Measurements from ENCODE around the gene NOXRED1. TPM values are rescaled to one million over a fixed set of nuclear protein-coding genes. Genes with fewer than 3 reads are reported as not detected.
A peak's percentile ranks its signal among the peaks of the same experiment; 100 is the strongest.

The NOXRED1 gene
- total and polyA plus RNA-seq, 10 of the 15 experiments (the other 5 are each of a cell fraction or from before 2014, with no cell fraction given) = 0.06 to 0.62 (median 0.14) TPM

- no TSS peak for BruUV-seq (replicated peaks)
- no peaks in the 10 kb centered on the region for H4K20me1 ChIP-seq (ENCODE audit: control insufficient read depth, insufficient read depth)
- in situ Hi-C loops (cut with MboI) (no loop called here), intact Hi-C loops (cut with micrococcal nuclease; ENCODE audit: unreplicated experiment) (no loop called here)
- ATAC-seq (no peak), DNase-seq (ENCODE audit: low read depth, low spot score) (no peak), FAIRE-seq (no peak)
- H3K9me3 ChIP-seq (replicated peaks; ENCODE audit: control insufficient read depth, insufficient read depth, low read length) = no peaks in the 10 kb centered on the region
- no peak overlapping the region for H3K4me2 ChIP-seq (ENCODE audit: control insufficient read depth, insufficient read depth)
- H3K27me3 ChIP-seq (replicated peaks in 1 of 2; ENCODE audit: control insufficient read depth in 2 of 2, insufficient read depth in 2 of 2, low read length in 1 of 2) = no peaks in the 10 kb centered on the region
- WGBS (ENCODE audit: insufficient coverage, insufficient replicate concordance, low lambda C conversion rate, missing lambda C conversion rate) = 65% methylated on average over 6 of the region's 6 CpGs
- ChIA-PET SMC1A (ENCODE audit: uncharacterized antibody, unreplicated experiment) (interaction anchor here (0.7 to 0.9 kb wide), 2 partner anchors 11 to 39 kb away, joined by 3 read pairs; no protein-coding TSS in a partner anchor), RAD21 (ENCODE audit: unreplicated experiment) (no interaction called here), CTCF (no interaction called here), POLR2A (no interaction called here)
- no peaks in the 10 kb centered on the region for H3K36me3 ChIP-seq (ENCODE audit: control insufficient read depth in 2 of 2, insufficient read depth in 2 of 2, low read length in 1 of 2)
- peaks cover 32% of the 10 kb centered on the region for H3K79me2 ChIP-seq (ENCODE audit: control insufficient read depth, insufficient read depth, low read length)
- H3K27ac ChIP-seq (ENCODE audit: control insufficient read depth, insufficient read depth) = no peak overlapping the region
- peaks cover 9% of the 10 kb centered on the region for H3K4me1 ChIP-seq (ENCODE audit: control insufficient read depth, insufficient read depth, low read length)
- no peak overlapping the region for H2AFZ ChIP-seq (ENCODE audit: control insufficient read depth, low read depth, low read length)
- TF ChIP-seq IRF5 (IDR thresholded peaks at IDR 0.05; ENCODE audit: borderline replicate concordance) = no peak
- TF ChIP-seq IRF4 (IDR thresholded peaks at IDR 0.05; ENCODE audit: low read depth, low read length) = no peak
- no peak for TF ChIP-seq SIX5 (IDR thresholded peaks at IDR 0.05; ENCODE audit: low read depth, low read length, severe bottlenecking)
- TF ChIP-seq NBN (IDR thresholded peaks at IDR 0.05) = no peak
- TF ChIP-seq MXI1 (IDR thresholded peaks at IDR 0.05; ENCODE audit: low read depth, low read length) = no peak
- no peak for TF ChIP-seq RAD51 (IDR thresholded peaks at IDR 0.05)
- H3K4me3 ChIP-seq = no peak overlapping the region
- H3K9ac ChIP-seq (ENCODE audit: control insufficient read depth, insufficient read depth, low read length) = no peak overlapping the region
Measured at GRCh38 chr14:77378701-77379100, 44.6 kb downstream of the NOXRED1 start.

- RAD21 ChIA-PET (ENCODE audit: unreplicated experiment) = interaction anchor here (0.7 to 1.8 kb wide), 9 partner anchors 13 to 231 kb away, joined by 3 to 21 read pairs (median 4); partner anchors contain the start of genes GSTZ1, POMT2 and VIPAS39
- Histone ChIP-seq H3K79me2 (ENCODE audit: control insufficient read depth, insufficient read depth, low read length) (peaks cover 41% of the 10 kb centered on the region), H3K4me1 (ENCODE audit: control insufficient read depth, insufficient read depth, low read length) (peaks cover 15% of the 10 kb centered on the region), H3K27ac (ENCODE audit: control insufficient read depth, insufficient read depth) (no peak overlapping the region; the same call in 1 of the 2 replicates), H3K9me3 (replicated peaks; ENCODE audit: control insufficient read depth, insufficient read depth, low read length) (no peaks in the 10 kb centered on the region), H3K9ac (ENCODE audit: control insufficient read depth, insufficient read depth, low read length) (peak overlapping the region; percentile 95; the same call in 1 of the 2 replicates), H3K36me3 (ENCODE audit: control insufficient read depth in 2 of 2, insufficient read depth in 2 of 2, low read length in 1 of 2) (no peaks in the 10 kb centered on the region), H3K4me2 (ENCODE audit: control insufficient read depth, insufficient read depth) (peak overlapping the region; percentile 86), H4K20me1 (ENCODE audit: control insufficient read depth, insufficient read depth) (no peaks in the 10 kb centered on the region), H3K27me3 (replicated peaks in 1 of 2; ENCODE audit: control insufficient read depth in 2 of 2, insufficient read depth in 2 of 2, low read length in 1 of 2) (no peaks in the 10 kb centered on the region), H3K4me3 (peak overlapping the region; percentile 83), H2AFZ (ENCODE audit: control insufficient read depth, low read depth, low read length) (peak overlapping the region; percentile 99)
- CTCF ChIA-PET = interaction anchor here (1.1 to 1.8 kb wide), 5 partner anchors 13 to 279 kb away, joined by 3 to 10 read pairs (median 9); partner anchors contain the start of gene GSTZ1
- SMC1A ChIA-PET (ENCODE audit: uncharacterized antibody, unreplicated experiment) = interaction anchor here (0.8 to 1.4 kb wide), 6 partner anchors 9 to 235 kb away, joined by 3 to 8 read pairs (median 4); no protein-coding TSS in a partner anchor
- DNase-seq (ENCODE audit: low read depth, low spot score) (no peak), ATAC-seq (no peak), FAIRE-seq (no peak)
- TF ChIP-seq HSF1 (IDR thresholded peaks at IDR 0.05; ENCODE audit: low read depth, low read length) (no peak), MEF2B (IDR thresholded peaks at IDR 0.05; ENCODE audit: partially characterized antibody, poor library complexity, severe bottlenecking) (peak; percentile 20)
- POLR2A ChIA-PET = interaction anchor here (0.5 to 1.4 kb wide), 6 partner anchors 11 to 227 kb away, joined by 3 to 7 read pairs (median 4); partner anchors contain the start of genes AHSA1, GSTZ1 and POMT2
- 12% methylated on average over 10 of the region's 10 CpGs for WGBS (ENCODE audit: insufficient coverage, insufficient replicate concordance, low lambda C conversion rate, missing lambda C conversion rate)
- in situ Hi-C loops (cut with MboI) (no loop called here), intact Hi-C loops (cut with micrococcal nuclease; ENCODE audit: unreplicated experiment) (loop anchor here (2.0 kb wide), 1 partner anchor 81 kb away; the partner anchor contains the start of gene AHSA1)
- no TSS peak for BruUV-seq (replicated peaks)
Measured at GRCh38 chr14:77377502-77377844, 45.9 kb downstream of the NOXRED1 start.

All from GM12878 (cell line).